ENCODE data around the gene C4B. TPM values are rescaled to one million over a fixed set of nuclear protein-coding genes. Genes with fewer than 3 reads are reported as not detected.

C4B gene
- total RNA-seq, 4 donors from 2014 or later = 5.1 to 17.3 (median 8.9) TPM

GRCh38 chr6:31969712-31970603, 44.6 kb upstream of the C4B start:
- TF ChIP-seq CTCF (IDR thresholded peaks at IDR 0.05; ENCODE audit: low read depth) = no peak

- no peak for TF ChIP-seq CTCF (IDR thresholded peaks at IDR 0.05; ENCODE audit: low read depth)
These were observed 43.9 kb upstream of the C4B start for GRCh38 chr6:31970604-31971271.

- TF ChIP-seq CTCF (IDR thresholded peaks at IDR 0.05; ENCODE audit: low read depth) = no peak
These were observed 43.2 kb upstream of the C4B start for GRCh38 chr6:31971279-31971992.

- TF ChIP-seq CTCF (IDR thresholded peaks at IDR 0.05; ENCODE audit: low read depth) = no peak
These were observed 42.4 kb upstream of the C4B start, which contains the start of gene DXO for GRCh38 chr6:31971993-31972708. DXO (minus strand) TSS chr6:31972138; CDS start chr6:31971675, 463 bp downstream.

- TF ChIP-seq CTCF (IDR thresholded peaks at IDR 0.05; ENCODE audit: low read depth) = no peak
These were observed 41.8 kb upstream of the C4B start for GRCh38 chr6:31972709-31973350.

GRCh38 chr6:31977816-31978431, 36.7 kb upstream of the C4B start:
- no peak for TF ChIP-seq CTCF (IDR thresholded peaks at IDR 0.05; ENCODE audit: low read depth)

Data from subcutaneous adipose tissue (tissue), 4 donors.